Stimulated activated naive CD8-positive, alpha-beta T cell treated with anti-CD3 and anti-CD28 coated beads, Interleukin-15, Interleukin-2, amounts not matched to agents 100 ng/mL and 50 ng/mL, for 24 hours (primary cell): ENCODE data around the gene MOB4.
A peak's percentile ranks its signal among the peaks of the same experiment; 100 is the strongest.
"Not testable (repeated sequence)": the region's sequence is repeated elsewhere in the genome, so short reads cannot be mapped to it uniquely, and the experiment has no call there.

Experiments
- H3K27ac Mint-ChIP-seq: one replicate; pipeline ENCODE4 v1.8.0; 2021; ENCODE audit warnings: mild to moderate bottlenecking, mixed read lengths
- H3K27me3 Mint-ChIP-seq: one replicate; pipeline ENCODE4 v1.8.0; 2021; ENCODE audit warnings: mixed read lengths
- H3K36me3 Mint-ChIP-seq: one replicate; pipeline ENCODE4 v1.8.0; 2021; ENCODE audit warnings: low read depth, mixed read lengths
- H3K4me1 Mint-ChIP-seq: one replicate; pipeline ENCODE4 v1.8.0; 2021; ENCODE audit warnings: low read depth, mixed read lengths
- H3K4me3 Mint-ChIP-seq: one replicate; pipeline ENCODE4 v1.8.0; 2021; ENCODE audit warnings: mild to moderate bottlenecking, mixed read lengths
- H3K9me3 Mint-ChIP-seq: one replicate; pipeline ENCODE4 v1.8.0; 2021; ENCODE audit warnings: mixed read lengths

Gene MOB4

DNA sequence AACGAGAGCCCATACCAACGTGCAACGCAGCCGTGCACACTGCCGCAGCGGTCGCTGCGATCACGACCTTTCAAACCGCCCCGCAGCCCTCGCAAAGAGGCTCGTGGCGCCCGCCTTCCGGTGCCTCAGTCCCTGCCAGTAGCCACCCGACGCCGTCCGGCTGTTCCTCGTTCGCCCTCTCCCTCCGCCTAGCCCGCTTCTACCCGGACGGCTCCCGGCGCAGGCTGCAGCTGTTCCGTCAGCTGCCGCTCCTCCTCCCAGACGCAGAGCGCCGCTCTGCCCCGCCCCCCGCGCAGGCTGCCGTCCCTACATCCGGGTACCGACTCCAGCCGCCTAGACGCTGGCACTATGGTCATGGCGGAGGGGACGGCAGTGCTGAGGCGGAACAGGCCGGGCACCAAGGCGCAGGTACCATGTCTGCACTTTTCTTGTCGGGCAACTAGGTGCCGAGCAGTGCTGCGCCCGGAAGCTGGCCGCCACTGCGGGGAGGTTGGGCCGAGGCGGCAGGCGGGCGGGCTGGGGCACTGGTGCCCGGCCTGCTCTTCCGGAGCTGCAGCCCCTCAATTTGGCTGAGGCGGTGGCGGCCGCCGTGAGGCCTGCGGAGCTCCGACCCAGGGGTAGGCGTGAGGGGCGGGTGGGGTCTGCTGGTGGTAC, at the start of gene MOB4:
Gene MOB4 (plus strand): TSS at position 328 of the 654 bp plus-strand sequence. CDS start 21 bp downstream, at position 349.
- Mint-ChIP-seq H3K27me3 (no peaks in the 10 kb centered on the region), H3K27ac (peak within 1 kb of the TSS; percentile 95), H3K4me1 (peaks cover 47% of the 10 kb centered on the region), H3K36me3 (peaks cover 17% of the 10 kb centered on the region), H3K9me3 (no peaks in the 10 kb centered on the region), H3K4me3 (peak within 1 kb of the TSS; percentile 99)

DNA sequence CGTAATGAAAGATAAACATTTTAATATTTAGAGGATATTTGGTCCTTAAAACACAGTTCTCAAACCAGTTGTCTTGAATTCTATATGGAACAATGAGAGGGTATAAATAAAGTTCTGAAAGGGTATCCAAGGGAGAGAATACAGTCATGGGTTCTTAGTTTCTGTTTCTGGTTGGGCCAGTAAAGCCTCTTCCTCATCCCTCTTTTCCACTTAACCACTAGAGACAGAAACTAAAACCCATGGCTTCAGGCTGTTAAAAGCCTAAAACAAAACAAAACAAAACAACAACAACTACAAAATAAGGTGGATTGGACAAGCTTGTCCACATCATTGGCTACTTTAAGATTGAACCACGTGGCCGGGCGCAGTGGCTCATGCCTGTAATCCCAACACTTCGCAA, 43.7 kb upstream of the MOB4 start:
- Mint-ChIP-seq H3K9me3 (no peaks in the 10 kb centered on the region), H3K27ac (peak overlapping the region; percentile 10), H3K4me1 (no peaks in the 10 kb centered on the region), H3K36me3 (peaks cover 49% of the 10 kb centered on the region), H3K4me3 (no peak overlapping the region), H3K27me3 (no peaks in the 10 kb centered on the region)

GRCh38 chr2:197477797-197478196, 38.1 kb upstream of the MOB4 start:
- no peaks in the 10 kb centered on the region for H3K9me3 Mint-ChIP-seq

GRCh38 chr2:197480165-197481036, 35.5 kb upstream of the MOB4 start:
- H3K4me1 Mint-ChIP-seq, result peaks cover 4% of the 10 kb centered on the region
- no peaks in the 10 kb centered on the region for H3K9me3 Mint-ChIP-seq
- H3K4me3 Mint-ChIP-seq, result no peak overlapping the region
- no peaks in the 10 kb centered on the region for H3K27me3 Mint-ChIP-seq
- peaks cover 59% of the 10 kb centered on the region for H3K36me3 Mint-ChIP-seq
- no peak overlapping the region for H3K27ac Mint-ChIP-seq

More at GRCh38 chr2:197477797-197478196, 38.1 kb upstream of the MOB4 start:
- Mint-ChIP-seq H3K4me1 (no peaks in the 10 kb centered on the region), H3K4me3 (no peak overlapping the region), H3K27me3 (no peaks in the 10 kb centered on the region), H3K36me3 (peaks cover 56% of the 10 kb centered on the region), H3K27ac (no peak overlapping the region)

GRCh38 chr2:197484248-197484647, 31.6 kb upstream of the MOB4 start:
- H3K4me3 Mint-ChIP-seq, H3K27ac Mint-ChIP-seq, H3K27me3 Mint-ChIP-seq, H3K9me3 Mint-ChIP-seq: not testable (repeated sequence)
- Mint-ChIP-seq H3K4me1 (peaks cover 19% of the 10 kb centered on the region), H3K36me3 (peaks cover 72% of the 10 kb centered on the region)

DNA sequence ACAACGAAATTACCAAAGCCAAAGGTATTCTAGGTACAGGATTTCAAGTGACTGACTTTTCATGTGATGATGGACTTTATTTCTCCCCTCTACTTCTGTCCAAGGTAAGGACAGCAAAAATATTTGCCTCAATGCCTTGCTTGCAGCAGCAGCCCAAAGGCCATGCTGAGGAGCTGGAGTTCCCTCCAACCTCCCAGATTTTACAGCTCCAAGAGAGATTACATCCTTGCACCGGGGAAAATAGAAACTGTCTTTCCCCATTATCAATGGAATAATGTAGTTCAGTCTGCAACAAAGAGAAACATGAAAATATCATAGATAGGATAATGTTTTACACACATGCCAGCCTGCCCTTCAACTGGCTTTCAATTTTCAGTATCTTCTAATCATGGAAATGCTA, 29.7 kb upstream of the MOB4 start:
- Mint-ChIP-seq H3K27ac (peak overlapping the region; percentile 59), H3K9me3 (peaks cover 3% of the 10 kb centered on the region), H3K4me3 (no peak overlapping the region), H3K27me3 (no peaks in the 10 kb centered on the region), H3K36me3 (peaks cover 82% of the 10 kb centered on the region), H3K4me1 (peaks cover 28% of the 10 kb centered on the region)

DNA sequence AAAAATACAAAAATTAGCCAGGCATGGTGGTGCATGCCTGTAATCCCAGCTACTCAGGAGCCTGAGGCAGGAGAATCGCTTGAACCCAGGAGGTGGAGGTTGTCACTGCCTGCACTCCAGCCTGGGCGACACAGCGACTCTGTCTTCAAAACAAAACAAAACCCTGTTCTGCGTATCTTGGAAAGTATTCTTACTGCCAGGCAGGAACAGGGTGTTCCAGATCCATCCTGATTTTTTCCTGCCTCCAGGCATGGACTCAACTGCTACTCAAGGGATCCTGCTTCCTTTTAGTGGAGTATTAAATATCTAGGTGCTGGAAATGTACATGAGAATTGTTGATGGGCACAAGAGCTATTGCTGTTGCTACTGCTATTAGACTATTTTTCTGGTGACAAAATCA, 28.5 kb upstream of the MOB4 start:
- Mint-ChIP-seq H3K27me3 (no peaks in the 10 kb centered on the region), H3K9me3 (peaks cover 3% of the 10 kb centered on the region), H3K4me1 (peaks cover 35% of the 10 kb centered on the region), H3K27ac (peak overlapping the region; percentile 26), H3K4me3 (no peak overlapping the region), H3K36me3 (peaks cover 90% of the 10 kb centered on the region)

DNA sequence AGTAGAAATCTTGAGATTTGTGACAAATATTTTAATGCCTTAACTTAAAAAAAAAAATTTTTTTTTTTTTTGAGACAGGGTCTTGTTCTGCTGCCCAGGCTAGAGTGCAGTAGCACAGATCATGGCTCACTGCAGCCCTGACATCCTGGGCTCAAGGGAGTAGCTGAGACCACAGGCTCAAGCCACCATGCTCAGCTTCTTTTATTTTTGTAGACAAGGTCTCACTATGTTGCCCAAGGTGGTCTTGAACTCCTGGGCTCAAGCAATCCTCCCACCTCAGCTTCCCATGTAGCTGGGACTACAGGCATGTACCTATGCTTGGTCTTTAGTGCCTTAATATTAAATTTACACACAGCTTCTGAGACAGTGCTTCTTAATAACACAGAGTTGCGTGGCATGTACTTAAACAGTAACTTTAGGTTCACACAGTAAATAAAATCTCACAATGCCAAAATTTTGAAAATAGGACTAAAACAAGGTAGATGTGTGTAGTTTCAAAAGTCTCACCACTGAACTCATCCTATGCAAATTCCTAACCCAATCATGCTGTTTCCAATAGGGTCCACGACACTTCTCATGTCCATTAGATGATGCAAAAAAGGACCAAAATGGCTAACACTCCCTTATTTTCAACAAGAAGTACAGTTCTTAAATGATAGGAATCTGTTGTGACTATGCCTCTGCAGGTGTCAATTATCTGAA, 20.3 kb upstream of the MOB4 start:
- Mint-ChIP-seq H3K27ac (peak overlapping the region; percentile 52), H3K9me3 (no peaks in the 10 kb centered on the region), H3K27me3 (no peaks in the 10 kb centered on the region), H3K4me3 (peak overlapping the region; percentile 97), H3K36me3 (peaks cover 86% of the 10 kb centered on the region), H3K4me1 (peaks cover 52% of the 10 kb centered on the region)

DNA sequence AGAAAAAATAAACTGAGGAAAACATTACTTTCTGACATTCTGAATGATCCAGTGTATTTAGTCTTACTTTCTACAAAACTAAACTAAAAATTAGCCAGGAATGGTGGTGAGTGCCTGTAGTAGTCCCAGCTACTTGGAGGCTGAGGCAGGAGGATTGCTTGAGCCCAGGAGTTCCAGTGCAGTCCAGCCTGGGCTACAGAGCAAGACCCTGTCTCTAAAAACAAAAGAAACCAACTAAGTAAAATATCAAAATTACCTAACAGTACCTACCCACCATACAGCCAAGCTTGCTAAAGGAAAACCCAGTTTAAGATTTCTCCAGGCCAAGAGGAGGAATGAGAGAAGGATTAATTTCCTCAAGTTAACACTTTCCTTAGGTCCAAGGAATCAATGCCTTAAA, 19.2 kb upstream of the MOB4 start:
- Mint-ChIP-seq H3K9me3 (no peaks in the 10 kb centered on the region), H3K36me3 (peaks cover 86% of the 10 kb centered on the region), H3K27me3 (no peaks in the 10 kb centered on the region), H3K27ac (peak overlapping the region; percentile 99), H3K4me3 (peak overlapping the region; percentile 97), H3K4me1 (peaks cover 51% of the 10 kb centered on the region)

- H3K36me3 Mint-ChIP-seq, result peaks cover 86% of the 10 kb centered on the region
- H3K4me1 Mint-ChIP-seq, result peaks cover 56% of the 10 kb centered on the region
- peak overlapping the region; percentile 97 for H3K4me3 Mint-ChIP-seq
- H3K27me3 Mint-ChIP-seq, result no peaks in the 10 kb centered on the region
- peak overlapping the region; percentile 99 for H3K27ac Mint-ChIP-seq
- H3K9me3 Mint-ChIP-seq, result no peaks in the 10 kb centered on the region
These were observed 18.5 kb upstream of the MOB4 start for GRCh38 chr2:197497326-197497725.

- Mint-ChIP-seq H3K4me3 (peak overlapping the region; percentile 97), H3K36me3 (peaks cover 89% of the 10 kb centered on the region), H3K4me1 (peaks cover 60% of the 10 kb centered on the region), H3K27ac (peak overlapping the region; percentile 99), H3K9me3 (no peaks in the 10 kb centered on the region), H3K27me3 (no peaks in the 10 kb centered on the region)
These were observed 17.5 kb upstream of the MOB4 start for GRCh38 chr2:197498235-197498936.

GRCh38 chr2:197498937-197499593, 16.8 kb upstream of the MOB4 start:
- H3K4me3 Mint-ChIP-seq, result peak overlapping the region; percentile 97
- H3K27ac Mint-ChIP-seq, result peak overlapping the region; percentile 99
- H3K36me3 Mint-ChIP-seq, result peaks cover 90% of the 10 kb centered on the region
- no peaks in the 10 kb centered on the region for H3K9me3 Mint-ChIP-seq
- peaks cover 66% of the 10 kb centered on the region for H3K4me1 Mint-ChIP-seq
- H3K27me3 Mint-ChIP-seq, result no peaks in the 10 kb centered on the region

DNA sequence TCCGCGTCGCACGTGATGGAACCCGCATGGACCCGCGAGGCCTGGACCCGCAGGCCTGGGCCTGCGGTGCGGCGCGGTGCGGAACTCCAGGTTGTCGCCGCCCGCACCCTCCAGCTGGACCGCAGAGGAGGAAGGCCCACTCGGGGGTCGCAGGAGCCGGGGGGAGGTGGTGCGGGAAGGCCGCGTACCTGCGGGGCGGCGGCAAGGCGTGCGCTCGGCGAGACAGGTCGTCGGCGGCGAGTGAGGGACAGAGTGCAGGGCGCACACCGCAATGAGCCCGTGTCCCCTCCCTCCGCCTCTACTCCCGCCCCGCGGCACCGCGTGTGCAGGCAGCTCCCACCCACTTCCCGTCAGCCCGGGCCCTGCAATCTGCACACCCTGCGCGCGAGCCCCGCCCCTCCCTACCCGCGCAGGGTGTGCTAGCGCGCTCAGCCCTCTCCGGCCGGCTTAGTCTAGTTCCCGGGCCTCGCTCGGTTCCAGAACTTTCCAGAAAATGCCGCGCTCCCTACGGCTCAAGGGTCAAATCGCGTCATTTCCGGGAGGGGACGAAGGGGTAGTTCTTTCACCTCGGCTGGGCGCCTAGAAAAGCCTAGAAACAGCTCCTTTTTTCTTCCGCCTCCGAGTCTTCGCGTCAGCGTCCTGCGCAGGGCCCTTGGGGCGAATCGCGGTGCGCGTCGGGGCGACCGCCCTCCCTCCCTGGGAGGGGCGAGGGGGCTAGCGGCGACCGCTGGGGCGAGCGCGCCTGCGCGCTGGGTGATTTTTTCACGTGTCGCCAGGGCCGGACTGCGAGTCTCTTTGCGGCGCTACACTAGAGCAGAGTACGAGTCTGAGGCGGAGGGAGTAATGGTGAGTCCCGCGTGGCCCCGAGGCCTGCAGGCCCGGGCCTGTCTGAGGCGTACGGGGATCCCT, 16.0 kb upstream of the MOB4 start, which contains the start of the genes HSPD1 and HSPE1:
Gene HSPD1 (minus strand): TSS at position 247 of the 909 bp plus-strand sequence. CDS start 992 bp downstream, outside the sequence.
Gene HSPE1 (plus strand): TSS at position 786 of the 909 bp plus-strand sequence. CDS start 58 bp downstream, at position 844.
- Mint-ChIP-seq H3K4me1 (peaks cover 65% of the 10 kb centered on the region), H3K36me3 (peaks cover 90% of the 10 kb centered on the region), H3K27ac (peak within 1 kb of the TSS; percentile 99), H3K9me3 (no peaks in the 10 kb centered on the region), H3K4me3 (peak within 1 kb of the TSS; percentile 97), H3K27me3 (no peaks in the 10 kb centered on the region)
